GM12864 (cell line): ENCODE results near the gene RAMACL.
A peak's percentile ranks its signal among the peaks of the same experiment; 100 is the strongest.
"Not testable (repeated sequence)": the region's sequence is repeated elsewhere in the genome, so short reads cannot be mapped to it uniquely, and the experiment has no call there.

Experiments
- DNase-seq: peaks from one replicate; pipeline ENCODE4 v3.0.0-alpha.2; 2011; ENCODE audit warnings: low read depth
- H3K4me3 ChIP-seq: 2 replicates; pipeline ENCODE4 v1.5.1; 2011; ENCODE audit warnings: mild to moderate bottlenecking, low read depth, low read length, control low read depth
- TF ChIP-seq, protein P1 (sequence below): IDR thresholded peaks from 2 replicates; pipeline ENCODE4 v1.5.1; 2011; ENCODE audit warnings: low read depth, mild to moderate bottlenecking, moderate library complexity, low read length, control low read depth, inconsistent platforms; ENCODE audit errors: missing control alignments

RAMACL gene

DNA sequence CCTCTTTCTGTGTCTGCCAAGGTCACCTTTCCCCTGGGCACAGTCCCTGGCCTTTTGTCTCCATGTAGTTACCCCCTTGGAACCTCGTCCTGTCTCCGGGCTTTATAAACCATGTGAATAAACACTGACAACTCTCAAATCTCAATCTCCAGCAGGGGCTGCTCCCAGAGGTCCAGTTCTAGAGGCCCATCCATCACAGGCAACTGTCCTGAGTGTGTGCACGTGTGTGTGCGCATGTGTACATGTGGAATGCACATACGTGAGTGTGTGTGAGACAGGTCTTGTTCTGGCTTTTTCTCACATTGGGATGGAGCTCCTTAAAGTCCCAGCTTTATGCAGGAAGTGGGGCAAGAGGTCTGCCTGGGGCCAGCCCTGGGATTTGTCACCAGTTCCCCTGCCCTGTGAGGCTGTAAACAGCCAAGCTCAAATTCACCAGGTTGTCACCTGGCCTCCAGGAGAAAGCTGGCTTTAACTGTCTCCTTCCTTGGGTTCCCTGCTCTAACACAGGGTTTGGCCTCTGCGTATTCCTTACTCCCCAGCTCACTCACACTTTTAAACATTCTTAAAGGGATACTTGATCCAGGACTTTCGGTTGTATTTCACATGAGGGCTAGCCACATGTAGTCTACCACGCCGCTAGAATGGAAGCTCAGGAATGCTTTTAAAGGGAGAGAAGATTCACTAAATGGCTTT, 42.7 kb downstream of the RAMACL start:
- no peak for DNase-seq
- no peak overlapping the region for H3K4me3 ChIP-seq
- TF ChIP-seq, protein P1, sequence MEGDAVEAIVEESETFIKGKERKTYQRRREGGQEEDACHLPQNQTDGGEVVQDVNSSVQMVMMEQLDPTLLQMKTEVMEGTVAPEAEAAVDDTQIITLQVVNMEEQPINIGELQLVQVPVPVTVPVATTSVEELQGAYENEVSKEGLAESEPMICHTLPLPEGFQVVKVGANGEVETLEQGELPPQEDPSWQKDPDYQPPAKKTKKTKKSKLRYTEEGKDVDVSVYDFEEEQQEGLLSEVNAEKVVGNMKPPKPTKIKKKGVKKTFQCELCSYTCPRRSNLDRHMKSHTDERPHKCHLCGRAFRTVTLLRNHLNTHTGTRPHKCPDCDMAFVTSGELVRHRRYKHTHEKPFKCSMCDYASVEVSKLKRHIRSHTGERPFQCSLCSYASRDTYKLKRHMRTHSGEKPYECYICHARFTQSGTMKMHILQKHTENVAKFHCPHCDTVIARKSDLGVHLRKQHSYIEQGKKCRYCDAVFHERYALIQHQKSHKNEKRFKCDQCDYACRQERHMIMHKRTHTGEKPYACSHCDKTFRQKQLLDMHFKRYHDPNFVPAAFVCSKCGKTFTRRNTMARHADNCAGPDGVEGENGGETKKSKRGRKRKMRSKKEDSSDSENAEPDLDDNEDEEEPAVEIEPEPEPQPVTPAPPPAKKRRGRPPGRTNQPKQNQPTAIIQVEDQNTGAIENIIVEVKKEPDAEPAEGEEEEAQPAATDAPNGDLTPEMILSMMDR: no peak

DNA sequence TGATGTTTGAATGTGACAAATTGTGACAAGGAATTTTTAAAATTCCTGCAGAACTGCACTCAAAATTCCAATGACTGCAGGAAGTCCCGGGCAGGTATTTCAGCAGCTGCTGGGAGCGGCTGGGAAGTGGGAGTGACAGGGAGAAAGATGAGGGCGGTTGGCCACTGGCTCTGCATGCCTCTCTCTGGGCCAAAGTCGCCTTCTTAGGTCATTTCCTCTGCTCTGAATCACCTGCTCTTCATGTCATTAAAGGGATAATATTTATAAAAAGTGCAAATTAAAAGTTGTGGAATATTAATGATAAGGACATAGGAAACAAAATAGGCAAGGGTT, 43.9 kb downstream of the RAMACL start:
- TF ChIP-seq, protein P1: no peak
- no peak for DNase-seq
- H3K4me3 ChIP-seq: no peak overlapping the region

DNA sequence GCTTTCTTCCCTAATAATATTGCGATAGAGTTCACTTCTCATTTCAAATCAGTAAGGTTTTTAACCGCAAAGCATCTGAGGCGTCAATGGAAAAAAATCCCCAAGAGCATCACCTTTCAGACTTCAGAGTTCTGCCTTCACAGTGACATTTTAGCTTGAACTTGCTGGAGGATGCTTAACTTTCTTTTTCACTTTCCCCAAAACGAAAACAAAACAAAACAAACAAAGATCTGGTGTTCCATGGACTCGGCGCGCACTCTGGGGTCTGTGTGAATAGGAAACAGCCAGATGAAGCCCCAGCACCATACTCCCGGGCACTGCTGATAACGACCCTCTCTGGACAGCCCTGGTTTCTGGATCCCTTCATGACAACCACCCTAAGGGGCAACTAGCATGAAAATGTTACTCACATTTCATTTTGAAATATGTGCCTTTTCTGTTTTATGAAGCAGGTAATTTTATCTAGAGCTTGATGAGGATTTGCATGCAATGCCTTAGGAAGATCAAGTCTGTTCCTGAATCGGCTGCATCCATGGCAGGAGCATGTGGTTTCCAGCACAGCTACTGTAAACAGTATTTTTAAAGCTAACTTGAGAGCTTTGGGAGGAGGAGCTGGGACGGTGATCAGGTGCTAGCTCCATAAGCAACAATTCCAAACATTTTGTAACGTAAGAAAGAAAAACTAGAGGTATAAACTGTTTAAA, 44.5 kb downstream of the RAMACL start:
- TF ChIP-seq, protein P1: no peak
- peak overlapping the region; percentile 58 for H3K4me3 ChIP-seq
- peak; percentile 27 for DNase-seq

DNA sequence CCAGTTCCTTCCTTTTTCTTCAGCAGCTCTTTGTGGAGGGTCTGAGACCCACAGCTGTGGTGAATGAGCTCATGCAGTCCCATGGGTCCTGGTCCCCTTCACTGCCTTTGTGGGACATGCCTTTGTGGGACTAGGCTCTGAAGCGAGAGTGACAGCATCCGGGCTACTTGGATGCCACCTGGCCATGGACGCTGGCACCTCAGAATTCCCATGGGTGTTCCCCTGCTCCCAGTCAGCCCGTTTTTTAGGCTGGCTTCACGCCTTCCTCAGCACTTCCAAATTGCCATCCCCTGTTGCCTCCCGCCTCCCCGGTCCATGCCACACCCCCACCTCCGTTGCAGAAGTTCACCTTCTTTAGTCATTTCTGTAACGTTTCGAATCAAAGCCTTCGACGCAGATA, 45.1 kb downstream of the RAMACL start:
- H3K4me3 ChIP-seq: peak overlapping the region; percentile 58
- TF ChIP-seq, protein P1: no peak
- no peak for DNase-seq

DNA sequence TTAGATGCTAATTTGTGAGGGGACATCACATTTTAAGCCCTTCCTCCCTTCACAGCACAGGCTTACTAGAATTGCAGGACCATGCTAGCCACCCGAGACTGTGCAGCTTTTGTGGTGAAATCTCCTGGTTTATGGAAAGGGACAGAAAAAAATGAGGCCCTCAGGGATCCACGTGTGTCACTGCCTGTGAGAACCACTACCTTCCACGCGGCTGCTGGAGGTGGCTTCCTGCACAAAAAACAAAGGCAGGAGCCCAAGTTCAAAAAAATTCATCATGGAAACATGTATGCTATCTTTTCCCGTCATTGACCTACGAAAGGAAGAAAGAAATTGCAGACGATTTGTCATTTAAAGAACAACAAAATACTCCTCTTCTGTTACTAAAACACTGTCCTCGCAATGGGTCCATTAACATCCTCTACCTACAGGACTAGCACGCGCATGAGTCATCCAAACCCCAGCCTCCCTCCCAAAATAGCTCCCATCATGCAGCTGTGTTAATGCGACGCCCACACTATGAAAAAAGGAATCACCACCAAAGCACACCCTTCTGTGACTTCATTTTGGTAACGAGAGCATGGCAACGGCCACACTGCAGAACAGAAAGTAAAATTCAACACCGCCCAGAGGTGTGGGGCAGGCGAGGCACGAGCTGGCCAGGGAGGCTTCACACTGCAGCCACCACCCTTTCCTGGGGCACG, 45.7 kb downstream of the RAMACL start:
- peak; percentile 90 for DNase-seq
- peak overlapping the region; percentile 58 for H3K4me3 ChIP-seq
- TF ChIP-seq, protein P1: no peak

DNA sequence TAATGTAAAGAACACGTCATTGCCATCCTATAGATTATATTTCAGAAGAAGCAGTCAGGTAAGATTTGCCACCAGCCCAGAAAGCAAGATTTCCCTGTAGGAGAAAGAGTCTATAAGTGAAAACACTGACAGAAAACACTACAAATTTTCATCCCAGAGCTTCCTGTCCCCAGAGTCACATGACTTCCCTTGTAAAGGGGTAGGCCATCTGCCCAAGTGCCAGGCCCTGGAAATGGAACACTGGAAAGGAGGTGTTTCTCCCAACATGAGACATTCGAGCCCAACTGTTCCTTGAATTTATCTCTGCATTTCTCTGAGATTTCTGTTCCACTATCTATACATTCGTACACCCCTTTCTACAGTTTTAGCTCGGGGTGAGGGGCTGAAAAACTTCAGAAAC, 46.9 kb downstream of the RAMACL start:
- no peak overlapping the region for H3K4me3 ChIP-seq
- TF ChIP-seq, protein P1: no peak
- DNase-seq: no peak

DNA sequence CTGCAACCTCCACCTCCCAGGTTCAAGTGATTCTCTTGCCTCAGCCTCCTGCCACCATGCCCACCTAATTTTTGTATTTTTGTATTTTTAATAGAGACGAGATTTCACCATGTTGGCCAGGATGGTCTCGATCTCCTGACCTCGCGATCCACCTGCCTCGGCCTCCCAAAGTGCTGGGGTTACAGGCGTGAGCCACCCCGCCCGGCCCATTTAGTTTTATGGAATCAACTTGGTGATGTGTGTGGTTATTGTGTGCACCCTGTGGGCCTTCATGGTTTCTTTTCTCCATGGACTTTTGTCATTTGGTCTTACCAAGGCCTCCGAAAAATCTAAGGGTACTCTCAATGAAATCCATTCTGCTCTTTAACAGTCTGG, 47.5 kb downstream of the RAMACL start:
- not testable (repeated sequence) for DNase-seq

More for the DNA sequence above, 47.5 kb downstream of the RAMACL start:
- H3K4me3 ChIP-seq: not testable (repeated sequence)
